Measurements from ENCODE around the gene DDX25. TPM values are rescaled to one million over a fixed set of nuclear protein-coding genes. Genes with fewer than 3 reads are reported as not detected.

Gene DDX25
- total RNA-seq, 2 donors from 2014 or later: not detected

DNA sequence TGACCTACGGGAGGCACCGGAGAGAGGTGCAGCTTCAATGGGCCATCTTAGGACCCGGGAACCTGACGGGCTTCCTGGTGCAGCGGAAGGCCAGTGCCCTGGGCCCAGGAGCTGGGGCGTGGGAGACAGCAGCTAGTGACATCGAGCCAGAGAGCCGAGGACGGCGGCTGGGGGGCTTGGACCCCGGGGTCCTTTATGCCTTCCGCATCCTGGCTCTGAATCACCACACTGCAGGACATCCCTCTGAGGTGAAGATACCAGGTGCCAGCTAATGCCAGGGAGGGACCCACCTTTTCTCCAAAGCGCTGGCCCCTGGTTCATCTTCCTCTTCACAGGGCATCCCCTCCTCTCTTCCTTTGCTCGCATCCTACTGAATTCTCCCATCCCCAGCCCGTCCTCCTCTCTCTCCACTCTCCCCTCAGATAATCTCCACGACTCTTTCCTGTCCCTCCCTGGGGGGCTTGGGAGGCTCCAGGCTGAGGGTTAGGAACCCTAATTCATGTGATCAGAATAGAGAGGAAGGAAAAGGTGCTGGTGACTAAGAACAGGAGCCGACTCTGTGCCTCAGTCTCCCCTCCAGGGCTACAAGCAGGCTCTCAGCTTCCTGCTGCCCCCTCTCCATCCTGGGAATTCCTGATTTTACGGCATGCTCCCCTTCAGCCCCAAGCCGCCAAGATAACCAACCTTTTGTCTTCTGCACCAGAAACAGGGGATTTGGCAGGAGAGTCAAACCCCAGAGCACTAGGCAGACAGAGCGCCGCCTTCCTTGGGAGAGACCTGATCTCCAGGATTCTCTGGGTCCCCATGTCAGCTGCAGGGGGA lies 50.0 kb downstream of the DDX25 start:
- Histone ChIP-seq H3K4me3 (no peak overlapping the region), H3K27ac (no peak overlapping the region), H3K9me3 (no peaks in the 10 kb centered on the region), H3K36me3 (no peaks in the 10 kb centered on the region), H3K27me3 (no peaks in the 10 kb centered on the region), H3K4me1 (peaks cover 0 to 17% of the 10 kb centered on the region in 2 donors)
- DNase-seq (ENCODE audit: low spot score): no peak
- TF ChIP-seq, protein P1, sequence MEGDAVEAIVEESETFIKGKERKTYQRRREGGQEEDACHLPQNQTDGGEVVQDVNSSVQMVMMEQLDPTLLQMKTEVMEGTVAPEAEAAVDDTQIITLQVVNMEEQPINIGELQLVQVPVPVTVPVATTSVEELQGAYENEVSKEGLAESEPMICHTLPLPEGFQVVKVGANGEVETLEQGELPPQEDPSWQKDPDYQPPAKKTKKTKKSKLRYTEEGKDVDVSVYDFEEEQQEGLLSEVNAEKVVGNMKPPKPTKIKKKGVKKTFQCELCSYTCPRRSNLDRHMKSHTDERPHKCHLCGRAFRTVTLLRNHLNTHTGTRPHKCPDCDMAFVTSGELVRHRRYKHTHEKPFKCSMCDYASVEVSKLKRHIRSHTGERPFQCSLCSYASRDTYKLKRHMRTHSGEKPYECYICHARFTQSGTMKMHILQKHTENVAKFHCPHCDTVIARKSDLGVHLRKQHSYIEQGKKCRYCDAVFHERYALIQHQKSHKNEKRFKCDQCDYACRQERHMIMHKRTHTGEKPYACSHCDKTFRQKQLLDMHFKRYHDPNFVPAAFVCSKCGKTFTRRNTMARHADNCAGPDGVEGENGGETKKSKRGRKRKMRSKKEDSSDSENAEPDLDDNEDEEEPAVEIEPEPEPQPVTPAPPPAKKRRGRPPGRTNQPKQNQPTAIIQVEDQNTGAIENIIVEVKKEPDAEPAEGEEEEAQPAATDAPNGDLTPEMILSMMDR (IDR thresholded peaks at IDR 0.05): no peak

DNA sequence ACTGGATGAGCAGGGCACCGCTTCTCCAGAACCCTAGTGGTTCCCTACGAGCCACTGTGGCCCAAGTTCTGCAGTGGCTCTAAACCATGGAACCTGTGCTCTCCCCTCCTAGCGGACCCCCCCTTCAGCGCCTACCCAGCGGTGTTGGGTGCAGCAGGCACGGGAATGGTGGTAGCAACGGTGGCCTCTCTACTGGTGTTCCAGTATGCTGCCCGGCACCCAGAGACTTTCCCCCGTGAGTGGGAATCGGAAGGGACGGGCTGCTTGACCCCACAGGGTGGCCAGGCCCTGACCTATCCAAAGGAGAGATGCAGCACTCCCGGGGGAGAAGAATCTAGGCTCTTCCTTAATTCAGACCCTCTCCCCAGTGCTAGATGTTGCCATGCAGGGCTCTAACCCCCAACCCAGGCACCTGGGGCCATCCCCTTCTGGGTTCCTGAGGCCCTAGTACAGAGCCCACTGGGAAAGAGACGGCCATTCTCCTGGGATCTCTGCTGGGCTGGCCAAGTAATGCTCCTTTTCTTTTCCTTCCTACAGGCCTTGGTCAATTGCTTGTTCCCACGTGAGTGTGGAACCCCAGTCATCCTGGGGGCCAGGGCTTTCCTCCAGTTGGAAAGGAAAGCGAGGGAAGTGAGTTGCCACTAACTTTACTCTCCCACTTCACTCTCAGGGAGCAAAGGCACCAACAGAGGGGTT lies 50.8 kb downstream of the DDX25 start:
- Histone ChIP-seq H3K9me3 (no peaks in the 10 kb centered on the region), H3K4me3 (no peak overlapping the region), H3K27me3 (no peaks in the 10 kb centered on the region), H3K36me3 (no peaks in the 10 kb centered on the region), H3K27ac (peak overlapping the region in 1 of 2 donors; percentile 74), H3K4me1 (peaks cover 0 to 17% of the 10 kb centered on the region in 2 donors)
- no peak for DNase-seq (ENCODE audit: low spot score)
- TF ChIP-seq, protein P1 (IDR thresholded peaks at IDR 0.05): no peak

DNA sequence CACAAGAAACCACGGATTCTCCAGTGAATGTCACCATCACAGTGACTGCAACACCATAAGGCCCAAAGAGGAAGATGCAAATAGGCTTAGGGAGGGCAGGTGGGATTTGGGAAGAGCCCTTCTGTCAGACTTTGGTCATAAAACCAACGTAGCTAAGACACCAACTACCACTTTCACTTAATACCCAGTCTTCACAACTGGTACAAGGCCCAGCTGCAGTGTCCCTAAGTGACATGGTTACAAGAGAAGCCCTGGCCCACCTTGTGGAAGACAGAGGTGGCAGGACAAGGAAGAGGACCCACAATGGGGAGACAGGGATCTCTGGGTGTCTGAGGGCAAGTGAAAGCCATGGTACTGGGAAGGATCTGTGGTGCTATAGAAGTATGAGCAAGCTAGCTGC lies 51.5 kb downstream of the DDX25 start:
- peak overlapping the region; percentile 40 to 74 for H3K27ac ChIP-seq
- peaks cover 3% of the 10 kb centered on the region for H3K36me3 ChIP-seq
- no peak for DNase-seq (ENCODE audit: low spot score)
- H3K27me3 ChIP-seq: no peaks in the 10 kb centered on the region
- peaks cover 0 to 12% of the 10 kb centered on the region in 2 donors for H3K4me1 ChIP-seq
- no peak overlapping the region for H3K4me3 ChIP-seq
- H3K9me3 ChIP-seq: no peaks in the 10 kb centered on the region
- TF ChIP-seq, protein P1 (IDR thresholded peaks at IDR 0.05): no peak

DNA sequence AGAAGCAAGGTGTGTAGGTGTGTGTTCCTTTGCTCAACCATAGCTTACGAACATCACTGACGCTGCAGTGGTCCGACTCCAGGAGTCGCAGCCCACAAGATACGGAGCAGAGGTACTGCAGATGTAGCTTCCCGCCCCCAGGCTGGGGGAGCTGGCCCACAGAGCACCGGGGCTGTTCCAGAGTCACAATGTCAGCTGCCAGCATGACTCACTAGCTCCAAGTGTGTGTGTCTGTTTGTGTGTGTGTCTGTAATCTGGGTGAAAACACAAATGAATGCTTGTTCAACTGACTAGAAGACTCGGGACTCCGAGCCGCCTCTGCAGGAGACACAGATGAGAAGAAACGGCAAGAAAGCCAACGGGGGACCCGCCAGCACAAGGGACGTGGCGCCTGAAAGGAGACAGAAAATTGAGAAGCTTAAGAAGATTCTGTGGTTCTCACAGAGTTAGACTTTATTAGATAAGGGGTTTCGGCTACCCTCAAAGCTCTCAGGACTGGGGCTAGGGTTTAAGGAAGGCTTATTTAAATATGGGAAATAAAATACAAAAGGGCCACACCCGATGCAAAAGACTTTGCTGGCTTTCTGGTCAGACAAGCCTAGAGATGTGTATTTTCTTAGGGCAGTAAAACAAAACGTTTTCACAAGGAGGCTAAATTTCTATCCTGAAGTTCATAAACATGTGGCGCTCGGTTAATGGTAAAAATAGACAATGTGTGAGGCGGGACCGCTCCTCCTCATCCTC lies 52.3 kb downstream of the DDX25 start:
- DNase-seq (ENCODE audit: low spot score): peak; percentile 85
- no peaks in the 10 kb centered on the region for H3K9me3 ChIP-seq
- H3K4me1 ChIP-seq: peaks cover 0 to 4% of the 10 kb centered on the region in 2 donors
- H3K36me3 ChIP-seq: peaks cover 7% of the 10 kb centered on the region
- peak overlapping the region; percentile 40 to 74 for H3K27ac ChIP-seq
- no peaks in the 10 kb centered on the region for H3K27me3 ChIP-seq
- no peak overlapping the region for H3K4me3 ChIP-seq
- TF ChIP-seq, protein P1 (IDR thresholded peaks at IDR 0.05): no peak

DNA sequence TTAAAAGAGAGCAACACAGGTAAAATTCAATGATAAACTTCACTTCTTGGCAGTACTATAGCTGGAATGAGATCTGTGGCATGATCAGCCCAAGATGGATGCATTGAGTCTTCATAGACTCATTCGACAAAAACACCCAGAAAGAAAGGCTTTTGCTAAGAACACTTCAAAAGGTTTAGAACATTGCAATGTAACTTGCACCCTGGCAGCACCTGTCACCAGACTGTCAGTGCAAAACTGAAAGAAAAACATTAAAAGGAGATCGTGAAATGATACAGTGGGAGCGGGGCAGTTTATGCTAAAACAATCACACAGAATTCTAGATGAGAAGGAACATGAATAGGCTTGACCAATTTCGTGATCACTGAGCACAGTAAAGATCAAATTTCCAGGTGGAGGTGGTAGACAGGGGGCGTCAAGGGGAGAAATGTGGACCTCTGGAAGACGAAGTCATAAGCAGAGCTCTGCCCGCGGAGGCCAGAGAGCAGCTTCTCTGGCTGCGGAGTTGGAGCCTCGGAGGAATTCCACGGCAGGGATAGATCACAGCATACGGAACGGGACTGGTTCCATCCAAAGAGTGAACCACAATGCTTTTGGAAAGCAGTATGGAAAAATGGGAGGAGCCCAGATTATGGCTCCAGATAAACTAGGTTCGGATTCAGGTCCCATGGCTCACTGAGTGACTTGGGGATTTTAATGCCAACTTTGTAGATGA lies 53.5 kb downstream of the DDX25 start:
- H3K4me1 ChIP-seq: no peaks in the 10 kb centered on the region
- no peak overlapping the region for H3K4me3 ChIP-seq
- DNase-seq (ENCODE audit: low spot score): no peak
- H3K27me3 ChIP-seq: no peaks in the 10 kb centered on the region
- H3K36me3 ChIP-seq: peaks cover 7% of the 10 kb centered on the region
- H3K9me3 ChIP-seq: peaks cover 0 to 4% of the 10 kb centered on the region in 2 donors
- TF ChIP-seq, protein P1 (IDR thresholded peaks at IDR 0.05): no peak
- no peak overlapping the region for H3K27ac ChIP-seq
